Mammary epithelial cell (primary cell): ENCODE data around the gene CD84.

Experiments
- CTCF ChIP-seq, 2 donors: IDR thresholded peaks in 1 of 2; conservative IDR thresholded peaks in 1 of 2; 2 replicates each; pipeline ENCODE4 v1.5.1; 2011 to 2012; ENCODE audit warnings: inconsistent platforms in 2 of 2, low read length in 2 of 2, mild to moderate bottlenecking in 2 of 2, control low read depth in 1 of 2, low read depth in 1 of 2; ENCODE audit not compliant: insufficient read depth in 1 of 2; ENCODE audit errors: extremely low read depth in 1 of 2
- EZH2 ChIP-seq: IDR thresholded peaks from 2 replicates; pipeline ENCODE4 v1.6.1; 2012; ENCODE audit warnings: low read length, inconsistent platforms, borderline replicate concordance

- TF ChIP-seq CTCF (conservative IDR thresholded peaks at IDR 0.05 in 1 of 2, IDR thresholded peaks at IDR 0.05 in 1 of 2; ENCODE audit: extremely low read depth in 1 of 2, insufficient read depth in 1 of 2, low read depth in 1 of 2, low read length in 2 of 2) = no peak
- TF ChIP-seq EZH2 = no peak
These were observed 27.3 kb upstream of the CD84 start for GRCh38 chr1:160606611-160607010.
